NCI-H82 treated with DMSO at 0.1 percent for 48 hours (cell line): ENCODE data around the gene ESYT2.
"Not testable (repeated sequence)": the region's sequence is repeated elsewhere in the genome, so short reads cannot be mapped to it uniquely, and the experiment has no call there.

Source experiments
- DNase-seq: peaks from one replicate; lab custom pipeline; 2025; ENCODE audit not compliant: unreplicated experiment; lab: John Stamatoyannopoulos, UW

Gene ESYT2

GRCh38 chr7:158856883-158857668, 27.8 kb upstream of the ESYT2 start:
- no peak for DNase-seq

- DNase-seq = no peak
Measured at GRCh38 chr7:158854681-158855081, 25.4 kb upstream of the ESYT2 start.

- DNase-seq = no peak
Measured at GRCh38 chr7:158850545-158851102, 21.3 kb upstream of the ESYT2 start.

GRCh38 chr7:158849768-158850544, 20.6 kb upstream of the ESYT2 start:
- DNase-seq = no peak

GRCh38 chr7:158849442-158849767, 20.1 kb upstream of the ESYT2 start:
- no peak for DNase-seq

GRCh38 chr7:158847451-158847866, 18.1 kb upstream of the ESYT2 start:
- no peak for DNase-seq

- DNase-seq = no peak
Measured at GRCh38 chr7:158846304-158846703, 17.0 kb upstream of the ESYT2 start.

- DNase-seq = no peak
Measured at GRCh38 chr7:158843771-158844170, 14.5 kb upstream of the ESYT2 start.

- DNase-seq = no peak
Measured at GRCh38 chr7:158842486-158842885, 13.2 kb upstream of the ESYT2 start.

GRCh38 chr7:158840604-158841003, 11.3 kb upstream of the ESYT2 start:
- no peak for DNase-seq

- not testable (repeated sequence) for DNase-seq
Measured at GRCh38 chr7:158839177-158839576, 9.9 kb upstream of the ESYT2 start.

GRCh38 chr7:158837790-158838637, 8.7 kb upstream of the ESYT2 start:
- DNase-seq = no peak

GRCh38 chr7:158836692-158837091, 7.4 kb upstream of the ESYT2 start:
- no peak for DNase-seq

- no peak for DNase-seq
Measured at GRCh38 chr7:158834878-158835784, 5.8 kb upstream of the ESYT2 start.

- no peak for DNase-seq
Measured at GRCh38 chr7:158832994-158833393, 3.7 kb upstream of the ESYT2 start.

GRCh38 chr7:158831738-158832091, 2.4 kb upstream of the ESYT2 start:
- no peak for DNase-seq

- DNase-seq = no peak
Measured at GRCh38 chr7:158830211-158830723, 958 bp upstream of the ESYT2 start.

- no peak for DNase-seq
Measured at GRCh38 chr7:158829021-158829341, 328 bp downstream of the ESYT2 start.

GRCh38 chr7:158828133-158829020, 932 bp downstream of the ESYT2 start:
- no peak for DNase-seq
